ENCODE measurements around the gene KRT13.

The KRT13 gene

GRCh38 chr17:41518031-41518430 is 12.6 kb upstream of the KRT13 start:
- no peak for DNase-seq (ENCODE audit: insufficient read length)
- TF ChIP-seq POLR2A (IDR thresholded peaks at IDR 0.05; ENCODE audit: low read depth, low read length) (no peak), TAF1 (IDR thresholded peaks at IDR 0.05; ENCODE audit: borderline replicate concordance, low read depth, low read length) (no peak), POLR2AphosphoS5 (IDR thresholded peaks at IDR 0.05; ENCODE audit: low read depth, low read length) (no peak)
- no peak for FAIRE-seq

GRCh38 chr17:41516830-41517283 is 11.4 kb upstream of the KRT13 start:
- TF ChIP-seq POLR2AphosphoS5 (IDR thresholded peaks at IDR 0.05; ENCODE audit: low read depth, low read length) (no peak), POLR2A (IDR thresholded peaks at IDR 0.05; ENCODE audit: low read depth, low read length) (no peak), TAF1 (IDR thresholded peaks at IDR 0.05; ENCODE audit: borderline replicate concordance, low read depth, low read length) (no peak)
- FAIRE-seq = no peak
- no peak for DNase-seq (ENCODE audit: insufficient read length)

- no peak for FAIRE-seq
- no peak for DNase-seq (ENCODE audit: insufficient read length)
- TF ChIP-seq POLR2A (IDR thresholded peaks at IDR 0.05; ENCODE audit: low read depth, low read length) = no peak
- TF ChIP-seq TAF1 (IDR thresholded peaks at IDR 0.05; ENCODE audit: borderline replicate concordance, low read depth, low read length) = no peak
- TF ChIP-seq POLR2AphosphoS5 (IDR thresholded peaks at IDR 0.05; ENCODE audit: low read depth, low read length) = no peak
Observed at GRCh38 chr17:41516147-41516829, 10.9 kb upstream of the KRT13 start.

- no peak for TF ChIP-seq TAF1 (IDR thresholded peaks at IDR 0.05; ENCODE audit: borderline replicate concordance, low read depth, low read length)
- no peak for TF ChIP-seq POLR2AphosphoS5 (IDR thresholded peaks at IDR 0.05; ENCODE audit: low read depth, low read length)
- TF ChIP-seq POLR2A (IDR thresholded peaks at IDR 0.05; ENCODE audit: low read depth, low read length) = no peak
- FAIRE-seq (no peak), DNase-seq (ENCODE audit: insufficient read length) (no peak)
Observed at GRCh38 chr17:41513168-41513547, 7.7 kb upstream of the KRT13 start.

- no peak for FAIRE-seq
- DNase-seq (ENCODE audit: insufficient read length) = no peak
- no peak for TF ChIP-seq POLR2AphosphoS5 (IDR thresholded peaks at IDR 0.05; ENCODE audit: low read depth, low read length)
- TF ChIP-seq TAF1 (IDR thresholded peaks at IDR 0.05; ENCODE audit: borderline replicate concordance, low read depth, low read length) = no peak
- no peak for TF ChIP-seq POLR2A (IDR thresholded peaks at IDR 0.05; ENCODE audit: low read depth, low read length)
Observed at GRCh38 chr17:41512546-41513167, 7.2 kb upstream of the KRT13 start.

GRCh38 chr17:41511716-41512115 is 6.3 kb upstream of the KRT13 start:
- TF ChIP-seq POLR2AphosphoS5 (IDR thresholded peaks at IDR 0.05; ENCODE audit: low read depth, low read length) (no peak), TAF1 (IDR thresholded peaks at IDR 0.05; ENCODE audit: borderline replicate concordance, low read depth, low read length) (no peak), POLR2A (IDR thresholded peaks at IDR 0.05; ENCODE audit: low read depth, low read length) (no peak)
- FAIRE-seq = no peak
- no peak for DNase-seq (ENCODE audit: insufficient read length)

GRCh38 chr17:41511116-41511515 is 5.7 kb upstream of the KRT13 start:
- DNase-seq (ENCODE audit: insufficient read length) = no peak
- no peak for FAIRE-seq
- TF ChIP-seq POLR2A (IDR thresholded peaks at IDR 0.05; ENCODE audit: low read depth, low read length) = no peak
- no peak for TF ChIP-seq POLR2AphosphoS5 (IDR thresholded peaks at IDR 0.05; ENCODE audit: low read depth, low read length)
- TF ChIP-seq TAF1 (IDR thresholded peaks at IDR 0.05; ENCODE audit: borderline replicate concordance, low read depth, low read length) = no peak

GRCh38 chr17:41510251-41511065 is 5.0 kb upstream of the KRT13 start:
- no peak for FAIRE-seq
- no peak for DNase-seq (ENCODE audit: insufficient read length)

GRCh38 chr17:41507315-41507880 is 2.0 kb upstream of the KRT13 start:
- FAIRE-seq = no peak
- TF ChIP-seq POLR2AphosphoS5 (IDR thresholded peaks at IDR 0.05; ENCODE audit: low read depth, low read length) = no peak
- TF ChIP-seq TAF1 (IDR thresholded peaks at IDR 0.05; ENCODE audit: borderline replicate concordance, low read depth, low read length) = no peak
- no peak for TF ChIP-seq POLR2A (IDR thresholded peaks at IDR 0.05; ENCODE audit: low read depth, low read length)

More at GRCh38 chr17:41510251-41511065, 5.0 kb upstream of the KRT13 start:
- TF ChIP-seq POLR2AphosphoS5 (IDR thresholded peaks at IDR 0.05; ENCODE audit: low read depth, low read length) = no peak
- no peak for TF ChIP-seq TAF1 (IDR thresholded peaks at IDR 0.05; ENCODE audit: borderline replicate concordance, low read depth, low read length)
- no peak for TF ChIP-seq POLR2A (IDR thresholded peaks at IDR 0.05; ENCODE audit: low read depth, low read length)

GRCh38 chr17:41505809-41506767 is 676 bp upstream of the KRT13 start:
- DNase-seq (ENCODE audit: insufficient read length) = no peak
- FAIRE-seq = no peak
- TF ChIP-seq TAF1 (IDR thresholded peaks at IDR 0.05; ENCODE audit: borderline replicate concordance, low read depth, low read length) = no peak
- TF ChIP-seq POLR2A (IDR thresholded peaks at IDR 0.05; ENCODE audit: low read depth, low read length) = no peak
- TF ChIP-seq POLR2AphosphoS5 (IDR thresholded peaks at IDR 0.05; ENCODE audit: low read depth, low read length) = no peak

More at GRCh38 chr17:41507315-41507880, 2.0 kb upstream of the KRT13 start:
- DNase-seq (ENCODE audit: insufficient read length) = no peak

Data from GM12892 (cell line).